GM12872 (cell line): ENCODE measurements around the gene FZR1.

Source experiments
- CTCF ChIP-seq: IDR thresholded peaks from 3 replicates; pipeline ENCODE4 v1.5.1; 2011; ENCODE audit warnings: low read depth, mild to moderate bottlenecking, low read length, moderate library complexity; ENCODE audit not compliant: insufficient read depth

The FZR1 gene

GRCh38 chr19:3547301-3547731, 41.2 kb downstream of the FZR1 start:
- TF ChIP-seq CTCF: peak; percentile 69

- TF ChIP-seq CTCF: no peak
These were observed 41.7 kb downstream of the FZR1 start for GRCh38 chr19:3547767-3548282.

- no peak for TF ChIP-seq CTCF
These were observed 42.5 kb downstream of the FZR1 start for GRCh38 chr19:3548606-3549005.

- no peak for TF ChIP-seq CTCF
These were observed 43.7 kb downstream of the FZR1 start for GRCh38 chr19:3549816-3550215.

GRCh38 chr19:3550947-3551791, 45.1 kb downstream of the FZR1 start:
- no peak for TF ChIP-seq CTCF

- TF ChIP-seq CTCF: no peak
These were observed 45.6 kb downstream of the FZR1 start for GRCh38 chr19:3551792-3552095.

GRCh38 chr19:3554254-3555083, 48.4 kb downstream of the FZR1 start:
- TF ChIP-seq CTCF: no peak
